NAMALWA (cell line): ENCODE data around the gene TCF25.

Source experiments
- DNase-seq: peaks from one replicate; pipeline ENCODE4 v3.0.0-alpha.2; 2015; ENCODE audit warnings: low spot score

TCF25 gene

DNA sequence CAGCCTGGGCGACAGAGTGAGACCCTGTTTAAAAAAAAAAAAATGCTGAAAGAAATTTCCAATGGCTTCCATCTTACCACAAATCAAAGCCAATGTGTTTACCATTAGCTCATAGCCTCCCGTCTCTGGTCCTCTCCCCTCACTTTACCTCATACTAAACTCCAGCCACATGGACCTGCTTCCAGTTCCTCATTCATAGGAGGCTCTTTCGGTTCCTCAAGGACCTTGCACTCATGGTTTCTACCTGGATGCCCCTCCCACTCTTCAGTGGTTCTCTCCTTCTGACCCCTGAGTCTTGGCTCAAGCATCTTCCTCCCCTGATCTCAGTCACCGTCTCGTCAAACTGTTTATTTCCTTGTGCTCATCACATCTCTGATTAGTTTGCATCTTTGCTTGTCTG, 71.4 kb downstream of the TCF25 start:
- peak; percentile 45 for DNase-seq

DNA sequence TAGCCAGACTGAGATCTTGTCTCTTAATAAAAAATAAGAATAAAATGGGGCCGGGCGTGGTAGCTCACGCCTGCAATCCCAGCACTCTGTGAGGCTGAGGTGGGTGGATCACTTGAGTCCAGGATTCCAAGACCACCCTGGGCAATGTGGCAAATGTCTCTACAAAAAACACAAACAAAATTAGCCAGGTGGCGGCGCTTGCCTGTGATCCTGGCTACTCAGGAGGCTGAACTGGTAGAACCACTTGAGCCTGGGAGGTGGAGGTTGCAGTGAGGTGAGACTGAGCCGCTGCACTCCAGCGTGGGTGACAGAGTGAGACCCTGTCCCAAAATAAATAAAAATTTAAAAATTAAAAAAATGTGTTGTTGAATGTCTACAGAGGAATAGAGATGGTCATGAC, 72.3 kb downstream of the TCF25 start:
- no peak for DNase-seq

DNA sequence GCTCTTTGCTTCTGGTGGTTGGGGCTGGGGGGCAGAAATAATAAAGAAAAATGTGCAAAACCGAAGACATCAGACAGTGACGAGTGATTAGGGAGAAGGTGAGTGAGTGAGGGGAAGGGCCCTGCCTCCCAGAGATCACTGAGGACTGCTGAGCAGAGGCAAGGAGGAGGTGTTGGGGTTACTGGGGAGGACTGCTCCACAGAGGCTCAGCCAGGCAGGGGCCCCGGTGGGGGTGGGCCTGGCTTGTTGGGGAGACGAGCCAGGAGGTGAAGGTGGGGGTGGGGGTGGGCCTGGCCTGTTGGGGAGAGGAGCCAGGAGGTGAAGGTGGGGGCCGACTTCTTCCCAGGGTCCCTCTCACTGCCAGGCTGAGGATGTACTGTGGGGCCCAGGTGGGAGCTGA, 73.1 kb downstream of the TCF25 start:
- DNase-seq, result no peak

- no peak for DNase-seq
Measured at GRCh38 chr16:89949121-89949742, 75.8 kb downstream of the TCF25 start.

GRCh38 chr16:89949756-89950155, 76.4 kb downstream of the TCF25 start:
- no peak for DNase-seq

DNA sequence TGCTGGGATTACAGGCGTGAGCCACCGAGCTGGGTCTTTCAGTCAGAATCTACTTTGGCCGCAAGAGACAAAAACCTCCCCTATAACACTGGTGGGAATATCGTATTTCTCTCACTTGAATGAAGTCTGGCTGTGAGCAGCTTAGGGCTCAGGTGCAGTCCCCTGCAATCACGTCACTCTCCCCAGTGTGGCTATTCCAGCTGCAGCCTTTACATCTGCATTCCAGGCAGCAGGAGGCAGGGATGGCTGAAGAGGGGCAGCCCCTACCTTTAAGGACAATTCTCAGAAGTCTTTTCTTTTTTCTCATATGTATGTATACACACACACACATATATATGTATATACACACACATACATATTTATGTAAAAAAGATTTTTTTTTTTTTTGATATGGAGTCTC, 78.1 kb downstream of the TCF25 start:
- no peak for DNase-seq

- DNase-seq, result no peak
Measured at GRCh38 chr16:89952049-89952448, 78.7 kb downstream of the TCF25 start.

DNA sequence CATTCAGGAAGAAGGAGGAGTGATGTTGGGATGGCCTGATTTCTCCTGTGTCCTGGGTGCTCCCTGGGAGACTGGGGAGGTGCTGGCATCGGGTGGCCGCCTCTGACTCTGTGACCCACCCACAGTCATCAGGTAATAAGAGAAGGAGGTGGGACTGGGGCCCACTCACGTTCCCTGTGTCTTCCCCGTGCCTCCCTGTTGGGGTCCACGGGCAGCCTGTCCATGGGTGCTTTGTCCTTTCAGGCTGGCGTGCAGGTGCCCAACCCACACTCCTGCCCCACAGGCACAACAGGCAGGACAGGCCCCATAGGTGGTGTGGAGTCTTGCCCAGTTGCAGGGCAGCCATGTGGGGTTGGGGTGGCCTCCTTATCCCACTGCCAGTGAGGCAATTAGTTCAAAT, 79.2 kb downstream of the TCF25 start:
- no peak for DNase-seq

DNA sequence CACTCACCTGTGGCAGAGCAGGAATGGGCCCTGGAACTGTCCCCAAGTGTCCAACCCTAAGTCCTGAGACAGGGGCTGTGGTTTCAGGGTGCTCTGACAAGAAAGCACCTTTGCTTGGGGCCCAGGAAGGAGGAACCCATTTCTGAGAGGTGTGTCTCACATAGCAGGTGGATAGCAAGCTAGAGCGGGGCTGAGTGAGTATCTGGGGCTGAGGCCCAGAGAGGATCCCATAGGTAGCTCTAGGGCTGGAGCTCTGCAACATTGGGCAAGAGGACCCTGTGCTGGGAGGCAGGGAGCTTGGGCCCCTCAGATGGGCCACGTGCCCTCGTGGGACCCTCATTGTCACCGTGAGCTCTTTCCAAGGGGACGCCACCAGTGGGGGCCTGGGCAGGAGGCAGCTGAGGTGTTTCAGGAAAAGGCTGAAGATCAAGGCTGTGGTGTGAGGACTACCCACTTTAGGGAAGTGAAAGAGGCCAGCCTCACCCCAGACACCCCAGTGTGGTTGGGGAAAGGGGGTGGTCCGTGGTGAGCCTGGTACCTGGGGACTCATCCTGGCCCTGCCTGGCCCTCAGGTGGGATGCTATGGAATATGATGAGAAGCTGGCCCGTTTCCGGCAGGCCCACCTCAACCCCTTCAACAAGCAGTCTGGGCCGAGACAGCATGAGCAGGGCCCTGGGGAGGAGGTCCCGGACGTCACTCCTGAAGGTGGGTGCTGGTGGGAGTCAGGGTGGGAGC, 80.4 kb downstream of the TCF25 start:
- peak; percentile 41 for DNase-seq

DNA sequence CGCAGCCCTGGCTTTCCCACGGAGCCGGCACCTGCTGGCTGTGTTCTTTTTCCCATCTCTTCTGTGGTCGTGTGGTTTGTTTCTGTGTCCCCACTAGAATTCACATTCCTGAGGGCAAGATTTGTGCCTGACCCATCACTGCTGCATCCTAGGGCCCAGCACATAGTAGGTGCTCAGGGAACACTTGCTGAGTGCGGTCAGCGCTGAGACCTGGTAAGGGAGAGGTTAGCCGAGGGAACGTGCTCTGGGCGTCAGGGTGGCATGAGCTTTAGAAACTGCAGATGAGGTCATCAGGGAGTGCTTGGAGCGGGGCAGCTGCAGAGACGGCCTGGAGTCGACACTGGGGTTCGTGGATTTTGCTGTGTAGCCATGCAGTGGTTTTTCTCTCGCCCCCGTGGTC, 81.1 kb downstream of the TCF25 start:
- no peak for DNase-seq

DNA sequence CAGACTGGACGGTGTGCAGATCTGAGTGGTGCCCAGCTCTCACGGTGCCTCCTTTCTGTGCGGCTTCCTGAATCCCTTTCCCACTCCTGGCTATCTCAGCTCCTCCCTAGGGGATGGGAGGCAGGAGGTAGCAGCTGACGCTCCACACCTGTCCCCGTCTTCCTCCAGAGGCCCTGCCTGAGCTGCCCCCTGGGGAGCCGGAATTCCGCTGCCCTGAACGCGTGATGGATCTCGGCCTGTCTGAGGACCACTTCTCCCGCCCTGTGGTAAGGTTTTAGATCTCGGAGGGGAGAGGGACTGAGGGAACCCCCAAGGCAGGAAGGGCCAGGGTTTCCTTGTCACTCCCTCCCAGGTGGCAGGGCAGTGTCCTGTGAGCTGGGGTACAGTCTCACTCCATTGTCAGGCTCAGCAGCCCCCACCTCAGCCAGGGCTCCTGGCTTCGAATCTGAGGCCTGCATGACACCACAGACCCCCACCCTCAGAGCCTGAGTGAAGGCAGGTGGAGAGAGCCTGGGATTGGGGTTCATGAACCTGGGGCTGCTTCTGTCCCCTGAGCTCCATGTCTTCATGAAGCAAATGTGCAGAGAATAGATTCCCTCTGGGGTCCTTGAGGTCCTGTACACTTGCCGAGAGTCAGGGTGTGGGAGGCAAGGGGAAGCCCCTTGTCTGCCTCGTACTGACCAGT, 81.8 kb downstream of the TCF25 start:
- DNase-seq, result no peak

GRCh38 chr16:89956505-89957215, 83.3 kb downstream of the TCF25 start:
- no peak for DNase-seq

DNA sequence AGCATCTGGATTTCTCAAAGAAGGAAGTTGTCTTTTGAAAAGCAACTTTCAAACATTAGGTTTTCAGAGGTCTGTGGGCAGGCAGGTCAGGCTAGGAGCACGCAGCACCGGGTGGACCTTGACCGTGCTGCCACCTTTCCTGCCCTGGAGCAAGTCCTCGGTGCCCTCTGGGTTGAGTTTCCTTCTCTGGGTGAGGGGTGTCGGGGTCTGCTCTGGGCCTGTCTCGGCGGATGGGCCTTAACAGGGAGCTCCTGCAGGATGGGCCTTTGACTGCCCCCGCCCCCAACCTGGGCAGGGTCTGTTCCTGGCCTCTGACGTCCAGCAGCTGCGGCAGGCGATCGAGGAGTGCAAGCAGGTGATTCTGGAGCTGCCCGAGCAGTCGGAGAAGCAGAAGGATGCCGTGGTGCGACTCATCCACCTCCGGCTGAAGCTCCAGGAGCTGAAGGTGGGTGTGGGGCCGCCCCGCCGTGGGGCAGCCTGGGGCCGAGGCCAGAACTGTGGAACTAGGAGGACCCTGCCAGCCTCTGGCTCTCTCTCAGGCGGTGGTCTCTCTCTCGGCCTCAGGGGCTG, 83.9 kb downstream of the TCF25 start:
- no peak for DNase-seq

GRCh38 chr16:89958068-89958467, 84.7 kb downstream of the TCF25 start:
- DNase-seq, result peak; percentile 95

DNA sequence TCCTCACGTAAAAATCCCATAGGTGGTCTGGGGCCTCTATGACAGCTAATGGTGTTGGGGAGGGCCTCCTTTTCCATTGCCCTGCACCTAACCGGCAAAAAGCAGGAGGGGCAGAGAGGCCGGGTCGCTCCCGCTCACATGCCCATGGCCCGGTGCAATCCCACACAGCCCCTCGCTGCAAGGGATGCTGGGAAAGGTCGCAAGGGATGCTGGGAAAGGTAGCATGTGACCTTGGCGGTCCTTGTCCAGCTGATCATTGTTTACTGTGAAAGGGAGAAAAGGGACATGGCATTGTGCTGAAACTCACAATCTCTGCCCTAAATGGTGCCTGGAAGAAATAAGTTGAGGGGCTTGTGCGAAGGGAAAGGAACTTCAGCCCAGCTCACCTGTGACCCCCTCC, 85.2 kb downstream of the TCF25 start:
- no peak for DNase-seq

DNA sequence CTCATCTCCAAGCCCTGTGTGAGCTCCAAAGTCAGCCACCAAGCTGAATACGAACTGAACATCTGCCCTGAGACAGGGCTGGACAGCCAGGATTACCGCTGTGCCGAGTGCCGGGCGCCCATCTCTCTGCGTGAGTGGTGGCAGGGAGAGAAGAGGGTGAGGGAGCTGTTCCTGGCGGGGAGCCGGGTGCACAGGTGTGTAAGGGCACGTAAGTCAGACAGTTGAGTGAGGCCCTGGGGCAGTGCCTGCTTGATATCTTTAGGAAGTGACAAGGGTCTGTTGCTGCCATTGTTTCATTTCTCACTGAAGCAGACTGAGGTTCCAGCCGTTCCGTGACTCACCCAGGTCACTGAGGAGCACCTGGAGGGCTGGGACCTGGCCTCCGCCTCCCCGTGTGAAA, 87.6 kb downstream of the TCF25 start:
- DNase-seq, result no peak
